Activated CD8-positive, alpha-beta memory T cell treated with anti-CD3 and anti-CD28 coated beads for 1 hour (primary cell): ENCODE results near the gene THSD4.

Experiments used
- DNase-seq, 2 donors: peaks; one replicate each; pipeline ENCODE4 v3.0.0-alpha.2; 2020; ENCODE audit warnings: low read depth in 1 of 2; ENCODE audit errors: extremely low read depth in 1 of 2

The THSD4 gene

DNA sequence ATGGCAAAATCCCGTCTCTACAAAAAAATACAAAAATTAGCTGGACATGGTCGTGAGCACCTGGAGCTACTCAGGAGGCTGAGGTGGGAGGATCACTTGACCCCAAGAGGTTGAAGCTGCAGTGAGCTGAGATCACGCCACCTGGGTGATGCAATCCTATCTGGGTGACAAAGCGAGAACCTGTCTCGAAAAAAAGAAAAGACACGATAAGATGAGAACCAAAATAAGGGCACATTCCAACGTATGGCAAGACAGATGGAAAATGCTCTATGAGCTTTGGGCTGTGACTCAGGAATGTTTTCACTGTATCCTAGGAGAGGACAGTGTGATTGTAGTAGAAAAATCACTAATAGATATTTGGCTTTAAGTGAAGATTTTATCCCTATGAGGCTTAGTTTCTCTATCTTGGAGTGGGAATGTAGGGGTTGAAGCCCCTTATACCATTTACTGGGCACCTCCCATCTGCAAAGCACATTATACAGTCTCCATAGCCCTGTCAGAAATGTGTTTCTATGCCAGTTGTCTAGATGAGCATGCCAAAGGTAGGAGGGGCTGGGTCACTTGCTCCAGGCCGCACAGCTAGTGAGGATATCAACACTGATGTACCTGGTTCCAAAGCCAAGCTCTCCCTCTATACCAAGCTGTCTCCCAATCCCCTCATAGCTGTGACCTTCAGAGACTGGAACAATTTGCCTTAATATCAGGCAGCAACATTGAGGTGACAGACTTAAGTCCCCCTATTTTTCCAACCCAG, 641.5 kb downstream of the THSD4 start:
- no peak for DNase-seq

DNA sequence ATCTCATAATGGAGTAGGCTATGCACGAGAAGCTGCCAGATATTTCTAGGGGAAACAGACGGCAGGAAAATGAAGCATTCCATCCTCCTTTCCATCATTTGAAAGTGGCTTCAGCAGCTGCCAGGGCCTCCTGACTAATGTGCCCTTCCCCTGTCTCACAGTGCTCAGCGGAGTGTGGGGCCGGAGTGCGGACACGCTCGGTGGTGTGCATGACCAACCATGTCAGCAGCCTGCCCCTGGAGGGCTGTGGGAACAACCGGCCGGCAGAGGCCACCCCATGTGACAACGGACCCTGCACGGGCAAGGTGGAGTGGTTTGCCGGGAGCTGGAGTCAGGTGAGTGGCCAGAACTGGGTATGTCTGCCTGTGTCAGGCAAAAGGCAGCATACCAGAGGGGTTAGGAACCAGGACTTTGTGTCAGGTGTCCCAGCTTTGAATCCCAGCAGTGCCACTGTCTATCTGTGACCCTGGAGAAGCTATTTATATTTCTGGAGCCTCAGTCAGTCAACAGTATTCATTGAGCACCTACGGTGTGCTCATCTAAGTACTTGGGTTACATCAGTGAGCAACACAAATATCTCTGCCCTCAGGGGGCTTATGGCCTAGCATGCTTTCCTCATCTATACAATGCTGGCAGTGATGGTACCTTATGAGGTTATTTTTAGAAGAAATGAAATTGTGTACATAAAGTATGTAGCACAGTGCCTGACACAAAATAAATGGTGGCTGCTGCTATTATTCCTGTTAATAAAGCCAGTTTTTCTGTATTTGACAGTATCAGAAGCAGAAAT, 642.7 kb downstream of the THSD4 start:
- no peak for DNase-seq

DNA sequence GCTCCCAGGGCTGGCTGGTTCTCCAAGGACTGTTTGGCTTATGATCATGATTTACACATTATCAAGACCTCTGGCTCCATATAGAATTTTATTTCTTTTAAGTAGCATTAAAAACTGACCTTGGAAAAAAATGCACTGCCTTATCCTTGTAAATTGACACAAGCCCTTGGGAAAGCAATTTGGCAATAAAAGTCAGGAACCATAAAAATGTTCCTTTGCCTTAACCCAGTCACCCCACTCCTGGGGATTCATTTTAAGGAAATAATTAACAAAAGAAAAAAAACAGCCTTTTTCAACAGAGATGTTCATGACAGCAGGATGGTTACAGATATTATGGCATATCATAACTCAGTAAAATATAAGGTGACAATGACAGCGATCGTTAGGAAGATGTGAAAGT, 643.4 kb downstream of the THSD4 start:
- DNase-seq: no peak

DNA sequence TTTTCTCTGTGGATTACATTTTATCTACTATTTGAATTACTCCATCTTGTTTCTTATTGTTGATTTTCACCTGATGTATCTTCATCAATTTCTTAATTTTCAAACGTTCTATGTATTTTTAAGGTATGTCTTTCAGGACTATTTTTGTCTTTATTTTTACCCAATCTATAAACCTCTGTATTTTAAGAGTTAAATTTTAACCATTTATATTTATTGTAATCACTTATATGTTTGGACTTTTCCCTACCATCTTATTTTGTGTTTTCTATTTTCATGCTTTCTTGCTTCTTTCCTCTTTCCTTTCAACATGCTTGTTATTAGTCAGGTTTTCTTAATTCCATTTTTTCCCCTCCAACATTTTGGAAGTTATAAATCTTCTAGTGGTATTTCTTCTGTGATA, 645.6 kb downstream of the THSD4 start:
- no peak for DNase-seq

DNA sequence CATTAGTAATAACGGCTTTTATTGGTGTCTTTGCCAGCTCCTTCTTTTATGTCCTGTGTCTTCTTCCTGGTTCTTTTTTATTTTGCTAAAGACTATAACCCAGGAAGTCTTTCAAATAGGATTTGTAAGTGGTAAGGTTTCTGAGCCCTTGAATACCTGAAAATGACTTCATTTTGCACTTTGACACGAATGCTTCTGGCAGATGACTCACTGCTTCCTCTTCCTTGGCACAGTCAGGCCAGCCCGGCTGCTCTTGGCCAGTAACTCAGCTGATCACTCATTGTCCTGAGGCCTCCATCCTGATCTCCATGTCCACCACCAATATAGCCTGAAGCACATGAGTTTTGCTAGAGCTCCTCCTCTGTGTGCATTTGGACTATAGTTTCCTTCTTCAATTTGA, 646.4 kb downstream of the THSD4 start:
- no peak for DNase-seq

DNA sequence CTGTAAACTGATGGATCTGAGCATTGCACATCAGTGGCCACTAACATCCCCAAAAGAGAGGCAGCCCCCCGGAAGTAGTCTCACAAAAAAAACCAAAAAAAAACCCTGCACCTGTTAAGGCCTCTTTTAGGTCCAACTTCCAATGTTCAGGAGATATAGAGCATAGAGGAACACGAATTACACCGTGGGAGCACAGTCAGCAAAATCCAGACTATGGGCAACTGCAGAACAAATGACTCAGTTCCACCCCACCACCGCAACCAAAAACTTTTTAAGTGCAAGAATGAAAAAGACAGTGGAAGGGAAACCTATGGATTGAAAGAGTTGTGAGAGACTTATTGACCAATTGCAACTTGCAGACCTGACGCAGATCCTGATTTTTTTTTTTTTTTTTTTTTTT, 652.9 kb downstream of the THSD4 start:
- no peak for DNase-seq

DNA sequence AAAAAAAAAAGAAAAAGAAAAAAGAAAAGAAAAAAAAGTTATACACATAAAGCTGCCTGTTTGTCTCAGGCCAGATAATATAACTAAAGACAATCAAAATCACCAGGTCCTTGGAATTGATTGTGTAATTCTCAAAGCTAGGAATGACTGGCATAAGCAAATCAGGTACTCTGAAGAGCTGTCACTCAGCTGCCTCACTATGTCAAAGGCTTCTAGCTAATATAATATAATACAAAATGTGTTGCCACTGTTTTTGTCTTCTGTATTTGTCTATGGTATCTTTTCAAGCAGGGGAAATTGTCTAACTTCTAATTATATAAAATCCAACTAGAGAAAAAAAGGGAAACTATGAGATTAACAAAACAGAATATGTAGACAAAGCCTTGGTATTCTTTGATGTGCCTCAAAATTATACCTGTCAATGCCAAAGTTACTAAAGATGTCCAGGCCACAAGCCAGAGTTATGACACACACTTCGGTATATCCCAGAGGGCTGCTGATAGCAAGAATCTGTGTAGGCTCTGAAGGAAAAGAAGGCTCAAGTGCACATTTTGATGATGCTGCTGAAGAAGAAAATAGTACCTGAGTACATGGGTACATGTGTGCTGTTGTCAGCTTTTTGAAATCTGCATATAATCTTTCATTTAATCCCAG, 658.1 kb downstream of the THSD4 start:
- DNase-seq: no peak

DNA sequence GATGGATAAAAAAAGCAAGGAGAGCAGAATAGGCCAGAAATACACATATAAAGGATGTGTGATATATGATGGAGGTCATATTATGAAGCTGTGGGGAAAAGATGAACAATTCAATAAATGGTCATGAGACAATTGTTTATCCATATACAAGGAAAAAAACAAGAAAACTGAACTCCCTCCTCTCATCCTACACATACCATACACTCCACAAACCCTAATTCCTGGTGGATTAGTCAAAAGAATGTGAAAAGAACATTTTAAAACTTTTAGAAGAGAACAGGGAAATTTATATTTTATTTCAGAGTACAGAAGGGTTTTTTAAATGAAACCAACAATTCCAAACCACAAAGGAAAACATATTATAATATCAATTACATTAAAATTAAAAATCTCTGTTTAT, 660.6 kb downstream of the THSD4 start:
- DNase-seq: no peak

DNA sequence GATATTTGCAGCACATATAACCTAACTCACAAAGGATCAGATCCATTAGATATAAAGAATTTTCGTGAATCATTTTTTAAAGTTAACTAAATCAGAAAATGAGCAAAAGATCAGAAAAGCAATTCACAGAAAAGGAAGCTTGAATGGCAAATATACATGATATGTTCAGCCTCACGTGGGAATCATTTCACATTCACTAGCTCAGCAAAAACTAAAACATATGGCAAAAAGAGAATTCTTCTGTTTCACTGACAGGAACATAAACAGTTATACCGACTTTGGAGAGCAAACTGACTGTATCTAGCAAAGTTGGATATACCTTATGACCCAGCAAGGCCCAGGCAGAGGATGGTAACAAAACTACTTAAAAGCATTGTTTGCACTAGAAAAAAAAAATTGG, 661.0 kb downstream of the THSD4 start:
- DNase-seq: no peak

DNA sequence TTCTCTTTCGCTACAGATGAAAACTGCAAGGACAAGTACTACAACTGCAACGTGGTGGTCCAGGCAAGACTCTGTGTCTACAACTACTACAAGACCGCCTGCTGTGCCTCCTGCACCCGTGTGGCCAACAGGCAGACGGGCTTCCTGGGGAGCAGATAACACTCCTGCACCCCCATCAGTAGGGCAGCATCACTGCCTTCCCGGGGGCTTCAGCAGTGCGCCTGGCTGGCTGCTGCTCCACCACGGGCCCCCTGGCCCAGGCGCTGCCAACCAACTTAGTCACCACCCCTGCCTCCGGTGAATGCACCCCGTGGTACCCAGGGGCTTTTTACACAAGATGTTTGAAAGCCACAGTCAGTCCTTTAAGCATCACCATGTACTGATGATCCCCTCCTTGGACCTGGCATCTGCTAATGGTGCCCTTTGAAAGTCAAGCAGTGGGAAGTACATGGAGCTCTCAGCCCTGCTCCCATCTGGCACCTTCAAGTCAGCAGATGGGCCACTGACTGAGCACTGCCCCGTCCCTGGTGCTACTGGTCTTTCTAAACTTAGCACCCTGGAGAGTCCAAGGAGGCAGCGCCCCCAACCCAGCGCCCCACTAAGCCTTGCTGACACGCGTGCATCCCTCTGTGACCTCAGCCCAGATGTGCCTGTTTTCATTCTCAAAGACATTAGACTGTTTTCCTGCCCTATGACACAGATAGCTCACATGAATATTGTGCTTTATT, 662.1 kb downstream of the THSD4 start:
- no peak for DNase-seq

DNA sequence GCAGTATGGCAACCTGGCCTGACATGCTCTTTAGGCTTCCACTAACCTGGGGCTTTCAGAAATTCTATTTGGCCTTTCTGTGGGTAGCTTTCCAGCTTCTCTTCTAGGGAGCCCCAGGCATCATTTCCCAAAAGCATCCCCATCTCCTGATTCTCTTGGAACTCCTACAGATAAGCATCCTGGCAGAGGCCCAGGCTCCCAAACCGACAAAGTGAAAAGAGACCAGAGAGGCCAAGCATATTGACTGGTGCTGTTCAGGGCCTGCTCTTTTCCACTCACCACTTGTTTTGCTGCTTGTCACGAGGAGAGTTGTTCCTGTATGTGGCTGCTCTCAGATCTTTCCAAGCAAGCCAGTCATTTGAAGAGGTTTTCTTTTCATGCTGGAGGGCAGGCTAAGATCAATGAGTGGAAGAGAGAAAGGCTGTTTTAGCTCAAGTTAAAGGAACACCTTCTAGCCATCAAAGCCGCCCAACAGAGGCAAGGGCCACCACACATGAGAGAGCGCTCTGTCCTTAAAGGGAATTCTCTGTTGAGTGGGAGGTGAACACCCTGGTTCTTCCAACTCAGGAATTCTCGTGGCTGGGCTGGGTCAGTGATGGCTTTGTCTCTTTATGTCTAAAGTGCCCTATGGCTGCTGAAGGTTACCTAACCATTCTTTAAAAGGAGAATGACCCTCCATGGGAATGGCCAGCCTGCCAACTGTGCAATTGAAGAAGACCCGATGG, 664.0 kb downstream of the THSD4 start:
- DNase-seq: no peak

DNA sequence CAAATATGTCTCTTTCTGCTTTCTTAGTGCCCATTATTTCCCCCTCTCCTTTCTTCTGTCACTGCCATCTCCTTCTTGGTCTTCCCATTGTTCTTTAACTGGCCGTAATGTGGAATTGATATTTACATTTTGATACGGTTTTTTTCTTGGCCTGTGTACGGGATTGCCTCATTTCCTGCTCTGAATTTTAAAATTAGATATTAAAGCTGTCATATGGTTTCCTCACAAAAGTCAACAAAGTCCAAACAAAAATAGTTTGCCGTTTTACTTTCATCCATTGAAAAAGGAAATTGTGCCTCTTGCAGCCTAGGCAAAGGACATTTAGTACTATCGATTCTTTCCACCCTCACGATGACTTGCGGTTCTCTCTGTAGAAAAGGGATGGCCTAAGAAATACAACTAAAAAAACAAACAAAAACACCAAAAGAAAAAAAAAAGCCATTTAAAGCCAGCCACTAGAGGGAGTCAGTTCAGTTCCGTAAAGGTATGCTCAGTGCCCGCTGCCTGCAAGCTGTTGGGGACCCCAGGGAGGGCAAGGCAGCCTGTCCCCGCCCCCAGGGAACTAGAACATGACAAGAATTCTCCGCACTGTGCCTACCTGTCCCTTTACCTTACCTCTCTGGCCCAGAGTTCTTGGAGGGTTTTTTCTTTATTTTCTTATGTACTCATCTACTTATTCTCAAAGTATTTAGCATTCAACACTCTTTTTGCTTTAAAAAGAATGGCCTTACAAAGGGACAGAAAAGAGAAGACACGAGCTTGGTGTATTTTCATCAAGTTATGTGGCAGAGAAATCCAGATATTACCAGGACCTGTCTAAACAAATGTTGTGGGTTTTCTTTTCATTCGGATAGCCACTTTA, 665.1 kb downstream of the THSD4 start:
- DNase-seq: no peak

DNA sequence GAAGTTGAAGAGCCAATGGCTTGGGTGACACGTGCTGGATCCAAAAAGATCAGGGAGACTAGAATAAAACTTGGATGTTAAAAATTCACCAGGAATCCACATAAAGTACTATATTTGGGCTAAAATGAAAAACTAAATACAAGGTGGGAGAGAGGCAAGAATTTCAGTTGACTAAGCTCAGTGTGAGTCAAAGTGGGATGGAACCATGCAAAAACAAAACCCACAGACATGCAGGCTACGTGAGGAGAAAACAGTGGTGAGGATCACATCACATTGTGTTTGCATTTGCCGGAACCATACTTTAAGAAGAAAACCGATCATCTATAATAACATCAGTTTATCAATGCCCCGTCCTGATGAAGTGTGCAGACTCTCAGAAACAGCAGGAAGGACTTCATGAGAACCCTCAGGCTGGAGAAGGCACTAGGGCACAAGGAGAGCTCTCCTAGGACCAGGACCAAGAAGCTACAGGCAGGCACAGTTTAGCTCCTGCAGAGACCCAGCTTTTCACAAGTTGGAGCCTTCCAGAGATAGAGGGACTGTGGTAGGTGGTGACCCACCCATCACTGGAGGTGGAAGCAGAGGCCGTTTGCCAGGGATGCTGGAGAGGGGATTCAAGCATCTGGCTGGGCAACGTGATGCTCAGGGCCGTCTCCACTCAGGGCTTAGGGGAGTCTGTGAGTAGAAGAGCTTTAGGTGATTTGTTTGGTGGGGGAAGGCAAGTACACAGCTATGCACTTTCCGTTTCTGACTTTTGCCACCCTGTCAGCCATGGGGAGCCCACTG, 666.1 kb downstream of the THSD4 start:
- no peak for DNase-seq

DNA sequence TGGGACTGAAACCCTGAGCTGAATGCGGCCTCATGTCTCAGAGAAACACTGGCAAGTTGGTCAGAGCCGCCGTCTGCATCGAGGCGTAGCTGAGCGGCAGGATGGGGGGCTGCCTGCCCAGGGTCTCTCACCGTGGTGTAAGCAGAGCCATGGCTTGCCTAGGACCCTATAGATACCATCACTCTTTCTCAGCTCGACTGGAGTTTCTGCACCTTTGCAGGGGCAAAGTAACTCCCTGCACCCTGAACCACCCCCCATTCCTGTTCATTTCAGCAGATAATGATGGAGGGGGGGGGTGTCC, 666.6 kb downstream of the THSD4 start:
- no peak for DNase-seq

DNA sequence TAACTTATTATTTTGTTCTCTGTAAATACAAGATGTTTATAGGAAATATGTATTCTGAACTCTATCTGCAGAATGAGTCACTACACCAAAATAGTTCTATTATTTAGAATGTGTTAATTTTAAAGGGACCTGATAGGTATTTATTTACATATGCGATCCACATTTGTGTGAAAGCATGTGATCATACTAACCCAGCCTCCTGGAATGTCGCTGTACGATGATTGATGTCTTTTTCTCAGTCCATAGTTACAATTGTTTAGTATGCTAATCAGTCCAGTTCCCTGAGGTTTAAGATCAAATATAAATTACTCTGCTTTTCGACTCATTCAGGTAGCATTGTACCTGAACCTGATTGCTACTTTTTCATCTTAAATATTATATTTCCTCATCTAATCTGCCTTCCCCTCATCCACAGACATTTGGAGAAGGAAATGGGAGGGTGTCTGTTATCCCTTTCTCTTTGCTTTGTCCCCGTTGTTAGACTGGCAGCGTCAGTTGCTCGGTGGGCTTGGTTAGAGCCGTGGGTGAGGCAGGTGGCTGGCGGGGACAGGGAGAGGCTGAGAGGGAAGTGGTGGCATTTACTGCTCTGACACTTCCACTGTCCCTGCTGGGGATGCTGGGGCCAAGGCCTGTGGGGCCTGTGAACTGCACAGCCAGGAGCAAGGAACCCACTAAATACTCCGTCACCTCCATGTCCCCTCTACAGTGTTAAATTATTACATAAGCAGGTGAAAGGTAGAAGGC, 667.3 kb downstream of the THSD4 start:
- no peak for DNase-seq

DNA sequence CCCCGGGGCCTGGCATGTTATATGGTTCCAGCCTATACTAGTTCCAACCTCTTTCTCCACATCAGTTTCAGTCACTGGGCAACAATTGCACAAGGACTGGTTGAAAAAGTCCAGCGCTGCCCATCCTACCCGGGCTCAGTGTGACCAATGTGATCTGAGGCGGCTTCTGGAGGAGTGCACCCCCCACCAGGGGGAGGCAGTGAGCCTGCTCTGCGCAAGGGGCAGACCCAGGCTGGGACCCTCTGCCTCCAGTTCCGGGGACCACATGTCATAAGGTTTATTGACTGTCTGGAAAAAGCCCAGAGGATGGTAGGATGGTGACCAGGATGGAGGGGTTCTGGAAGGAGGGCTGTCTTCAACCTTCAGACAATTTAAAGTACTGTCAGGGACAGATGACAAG, 669.4 kb downstream of the THSD4 start:
- DNase-seq: no peak

DNA sequence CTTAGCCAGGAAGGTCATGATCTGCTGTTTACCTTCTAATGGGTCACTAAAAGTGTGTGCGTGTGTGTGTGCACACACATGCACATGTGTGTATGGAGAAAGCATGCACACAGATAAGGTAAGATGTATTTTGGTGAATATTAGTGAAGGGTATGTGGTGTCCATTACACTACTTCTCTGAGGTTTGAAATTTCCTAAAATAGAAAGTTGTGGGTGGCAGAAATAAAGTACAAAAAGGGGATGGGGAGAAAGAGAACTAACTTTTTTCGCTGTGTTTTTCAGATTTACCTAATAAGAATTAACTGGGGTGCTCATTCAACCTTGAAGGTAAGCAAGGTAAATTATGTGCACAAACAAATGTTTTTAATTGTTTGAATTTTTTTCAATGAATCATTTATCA, 670.7 kb downstream of the THSD4 start:
- no peak for DNase-seq

DNA sequence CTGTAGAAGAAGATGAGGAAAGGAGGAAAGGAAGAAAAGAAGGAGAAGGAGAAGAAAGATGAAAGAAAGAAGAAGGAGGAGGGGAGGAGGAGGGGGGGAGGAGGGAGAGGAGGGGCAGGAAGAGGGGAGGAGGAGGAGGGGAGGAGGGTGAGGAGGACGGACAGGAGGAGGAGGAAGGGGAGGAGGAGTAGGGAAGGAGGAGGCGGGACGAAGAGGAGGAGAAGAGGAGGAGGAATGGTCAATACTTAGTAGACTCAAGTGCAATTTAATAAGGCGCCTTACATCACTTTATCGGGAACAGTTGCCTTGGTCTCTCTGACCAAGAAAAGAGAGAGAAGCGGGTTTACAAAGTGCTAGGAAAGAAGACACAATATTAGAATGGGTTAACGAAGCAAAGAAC, 671.4 kb downstream of the THSD4 start:
- DNase-seq: no peak
